AG08395 (cell line): ENCODE results near the gene OLFM2.

ENCODE experiments used
- DNase-seq: peaks from one replicate; pipeline ENCODE4 v3.0.0; 2012; ENCODE audit warnings: mixed read lengths, low spot score

OLFM2 gene

DNA sequence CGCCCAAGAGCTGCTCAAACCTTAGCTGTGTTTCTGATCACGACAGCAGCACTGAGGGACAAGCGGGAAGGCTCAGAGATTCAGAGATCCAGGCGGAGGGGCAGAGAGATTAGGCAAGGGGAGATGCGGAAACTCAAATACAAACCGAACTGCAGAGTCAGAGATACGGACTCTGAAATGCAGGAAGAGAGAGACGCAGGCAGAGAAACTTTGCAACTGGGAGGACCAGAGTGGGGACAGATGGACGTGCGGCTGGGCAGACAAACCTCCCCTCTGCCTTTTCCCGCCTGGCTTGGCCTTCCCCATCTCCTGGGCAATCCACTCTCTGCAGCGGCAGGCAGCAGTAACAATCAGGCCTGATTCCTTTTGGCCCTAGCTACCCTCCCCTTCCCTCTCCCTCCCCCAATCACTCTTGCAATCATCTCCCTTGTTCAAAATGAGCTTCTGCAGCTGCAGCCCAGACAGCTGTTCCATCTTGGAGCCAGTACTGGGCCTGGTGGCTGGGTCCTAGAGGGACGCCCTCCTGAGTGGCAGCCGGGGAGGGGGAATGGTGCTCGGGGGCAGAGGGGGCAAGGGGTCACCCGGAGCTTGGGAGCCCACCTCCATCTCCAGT, 29.7 kb downstream of the OLFM2 start:
- no peak for DNase-seq

DNA sequence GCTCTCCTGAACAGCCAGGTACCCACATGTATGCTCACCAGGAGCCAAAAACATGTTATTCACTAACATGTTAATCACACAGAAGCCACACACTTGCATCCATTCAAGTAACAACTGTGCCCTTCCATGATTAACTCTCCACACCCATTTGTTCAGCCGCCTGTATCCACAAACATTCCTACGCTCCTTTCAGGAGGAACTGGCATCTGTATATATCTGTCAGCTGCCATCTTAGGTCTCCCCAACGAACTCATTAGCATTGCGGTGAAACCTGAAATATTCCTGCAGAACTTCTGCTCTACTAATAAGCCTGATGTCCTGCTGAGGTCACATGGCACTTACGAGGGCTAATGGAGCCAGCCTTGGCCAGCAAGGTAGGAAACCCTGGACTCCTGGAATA, 33.0 kb downstream of the OLFM2 start:
- DNase-seq = no peak

DNA sequence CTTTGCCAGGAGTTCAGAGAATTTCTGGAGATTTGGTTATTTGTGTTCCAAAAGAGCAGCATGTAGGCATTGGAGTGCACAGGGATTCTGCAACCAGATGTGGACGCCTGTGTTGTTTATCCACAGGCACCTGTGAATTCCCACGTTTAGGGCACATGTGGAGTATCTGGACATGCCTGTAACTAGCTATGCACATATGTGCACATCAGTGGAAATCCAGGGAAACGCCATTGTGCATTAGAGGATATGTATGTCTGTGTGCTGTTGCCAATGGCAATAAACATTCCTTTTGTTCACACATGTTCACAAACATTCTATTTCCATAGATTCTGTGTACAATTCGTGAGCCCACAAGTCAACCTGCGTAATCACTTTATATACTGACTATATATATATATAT, 34.7 kb downstream of the OLFM2 start:
- no peak for DNase-seq

DNA sequence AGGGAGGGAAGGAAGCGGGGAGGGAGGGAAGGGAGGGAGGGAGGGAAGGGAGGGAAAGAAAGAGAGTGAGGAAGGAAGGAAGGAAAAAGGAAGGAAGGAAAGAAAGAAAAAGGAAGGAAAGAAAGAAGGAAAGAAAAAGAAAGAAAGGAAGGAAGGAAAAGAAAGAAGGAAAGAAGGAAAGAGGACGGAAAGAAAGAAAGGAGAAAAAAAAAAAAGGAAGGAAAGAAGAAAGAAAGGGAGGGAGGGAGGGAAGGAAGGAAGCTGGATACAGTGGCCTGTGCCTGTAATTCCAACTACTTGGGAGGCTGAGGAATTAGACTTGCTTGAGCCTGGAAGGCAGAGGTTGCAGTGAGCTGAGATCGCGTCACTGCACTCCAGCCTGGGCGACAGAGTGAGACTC, 35.3 kb downstream of the OLFM2 start:
- DNase-seq = no peak

DNA sequence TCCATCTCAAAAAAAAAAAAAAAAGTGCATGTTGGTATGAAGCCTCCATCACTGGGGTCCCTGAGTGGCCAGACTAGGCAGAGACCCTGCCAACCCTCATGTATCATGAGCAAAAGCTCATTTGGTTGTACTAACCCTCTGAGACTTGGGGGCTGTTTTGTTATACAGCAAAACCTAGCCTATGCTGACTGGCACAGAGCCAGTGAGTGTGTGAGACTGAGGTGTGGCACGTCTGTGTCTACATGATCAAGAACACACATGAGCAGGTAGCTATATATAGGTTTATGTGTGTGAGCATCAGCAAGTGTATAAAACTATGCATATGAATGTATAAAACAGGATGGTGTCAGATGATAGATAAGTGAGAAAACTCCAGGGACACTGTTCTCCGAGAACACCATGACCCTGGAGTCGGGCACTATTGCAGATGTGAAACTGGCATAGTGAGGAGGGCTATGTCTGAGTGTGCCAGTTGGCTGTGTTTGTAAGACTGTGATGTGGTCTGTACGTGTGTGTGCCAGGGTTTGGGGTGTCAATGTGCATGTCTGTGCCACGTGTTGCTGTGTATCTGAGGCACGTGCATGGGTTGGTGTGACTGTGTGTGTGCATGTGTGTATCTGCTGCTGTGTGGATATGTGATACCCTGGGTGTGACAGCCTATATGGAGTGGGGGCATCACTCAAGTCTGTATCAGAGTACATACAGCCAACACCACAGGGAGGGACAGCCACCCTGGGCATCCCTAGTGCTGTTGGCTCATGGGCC, 44.5 kb downstream of the OLFM2 start:
- no peak for DNase-seq

DNA sequence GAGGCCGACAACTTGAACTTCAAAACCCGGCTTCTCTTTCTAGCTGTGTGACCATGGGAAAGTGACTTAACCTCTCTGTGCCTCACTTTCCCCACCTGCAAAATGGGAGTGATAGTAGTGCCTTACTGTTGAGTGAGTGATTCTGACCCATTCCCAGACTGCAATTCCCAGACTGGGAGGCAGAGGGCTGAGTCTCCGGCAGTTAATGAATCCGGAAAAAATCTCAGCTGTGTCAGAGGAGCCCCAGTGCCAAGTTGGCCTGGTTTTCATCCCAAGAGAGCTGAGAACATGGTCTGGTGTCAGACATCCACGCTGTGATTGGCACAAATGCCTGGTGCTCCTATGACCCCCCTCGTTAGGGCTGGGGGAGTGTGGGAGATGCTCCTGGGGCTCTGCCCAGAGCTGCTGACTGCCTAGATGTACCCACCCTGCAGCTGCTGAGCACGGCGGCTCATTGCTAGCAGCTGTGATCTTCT, 51.2 kb downstream of the OLFM2 start:
- DNase-seq = peak; percentile 69

DNA sequence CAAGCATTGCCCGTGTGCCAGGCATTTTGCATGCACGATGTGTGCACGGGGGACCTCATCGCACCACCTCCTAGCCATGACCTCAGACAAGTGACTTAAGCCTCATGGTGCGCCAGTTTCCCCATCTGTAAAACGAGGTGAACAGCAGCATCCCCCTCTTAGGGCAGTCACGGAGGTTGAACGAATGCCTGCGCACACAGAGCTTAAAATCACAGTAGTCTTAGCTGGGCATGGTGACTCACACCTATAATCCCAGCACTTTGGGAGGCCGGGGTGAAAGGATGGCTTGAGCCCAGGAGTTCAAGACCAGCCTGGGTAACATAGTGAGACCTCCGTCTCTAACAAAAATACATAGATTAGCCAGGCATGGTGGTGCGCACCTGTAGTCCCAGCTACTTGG, 52.6 kb downstream of the OLFM2 start:
- no peak for DNase-seq

DNA sequence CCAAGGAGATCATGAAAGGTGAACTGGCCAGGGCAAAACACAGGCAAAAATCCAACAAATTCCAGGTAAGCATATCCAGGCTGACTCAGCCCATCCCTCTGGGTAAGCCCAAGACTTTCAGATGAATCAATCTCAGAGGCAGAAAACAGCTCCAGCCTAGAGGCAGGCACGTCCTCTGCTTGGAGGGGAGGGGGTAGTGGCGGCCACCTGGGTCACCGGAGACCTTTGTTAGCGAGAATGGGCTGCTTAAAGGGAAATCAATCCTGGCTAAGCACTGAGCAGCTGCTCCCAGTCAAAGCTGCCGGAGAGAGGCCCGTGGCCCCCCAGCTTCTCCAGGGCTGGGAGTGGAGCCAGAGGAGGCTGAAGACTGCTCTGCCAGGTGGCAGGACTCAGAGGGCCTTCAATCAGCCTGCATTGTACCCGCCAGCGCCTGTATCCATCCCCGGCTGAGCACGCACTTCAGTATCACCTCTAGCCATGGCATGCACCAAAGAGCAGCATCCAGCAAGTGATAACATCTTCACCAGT, 53.0 kb downstream of the OLFM2 start:
- no peak for DNase-seq

DNA sequence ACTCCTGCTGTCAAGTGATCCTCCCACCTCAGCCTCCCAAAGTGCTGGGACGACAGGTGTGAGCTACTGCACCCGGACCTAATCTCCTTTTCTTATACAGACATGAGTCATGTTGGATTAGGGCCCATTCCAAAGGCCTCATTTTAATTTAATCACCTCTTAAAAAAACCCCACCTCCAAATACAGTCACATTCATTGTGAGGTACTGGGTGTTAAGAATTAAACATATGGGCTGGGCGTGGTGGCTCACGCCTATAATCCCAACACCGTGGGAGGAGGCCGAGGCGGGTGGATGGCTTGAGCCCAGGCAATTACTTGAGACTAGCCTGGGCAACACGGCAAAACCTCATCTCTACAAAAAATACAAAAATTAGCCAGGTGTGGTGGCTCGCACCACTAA, 54.6 kb downstream of the OLFM2 start:
- no peak for DNase-seq

DNA sequence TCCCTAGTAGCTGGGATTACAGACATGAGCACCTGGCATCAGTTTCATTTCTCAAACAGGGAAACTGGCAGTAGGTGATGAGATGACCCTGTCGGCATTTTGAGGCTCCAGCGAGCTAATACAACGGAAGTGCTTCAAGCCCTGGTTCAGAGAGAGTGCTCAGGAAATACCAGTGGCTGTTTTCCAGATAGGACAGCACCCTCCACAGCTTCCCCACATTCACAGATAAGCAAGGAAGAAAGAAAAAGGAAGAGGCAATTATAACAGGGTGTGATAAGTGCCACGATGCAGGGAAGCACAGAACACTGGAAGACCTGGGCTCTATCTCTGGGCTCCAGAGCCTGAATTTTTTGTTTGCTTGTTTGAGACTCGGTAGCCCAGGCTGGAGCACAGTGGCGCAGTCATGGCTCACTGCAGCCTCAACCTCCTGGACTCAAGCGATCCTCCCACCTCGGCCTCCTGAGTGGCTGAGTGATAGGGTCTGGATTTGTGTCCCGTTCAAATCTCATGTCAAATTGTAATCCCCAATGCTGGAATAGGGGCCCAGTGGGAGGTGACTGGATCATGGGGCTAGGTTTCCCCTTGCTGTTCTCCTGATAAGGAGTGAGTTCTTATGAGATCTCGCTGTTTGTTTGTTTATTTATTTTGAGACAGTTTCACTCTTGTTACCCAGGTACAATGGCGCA, 57.7 kb downstream of the OLFM2 start:
- no peak for DNase-seq

DNA sequence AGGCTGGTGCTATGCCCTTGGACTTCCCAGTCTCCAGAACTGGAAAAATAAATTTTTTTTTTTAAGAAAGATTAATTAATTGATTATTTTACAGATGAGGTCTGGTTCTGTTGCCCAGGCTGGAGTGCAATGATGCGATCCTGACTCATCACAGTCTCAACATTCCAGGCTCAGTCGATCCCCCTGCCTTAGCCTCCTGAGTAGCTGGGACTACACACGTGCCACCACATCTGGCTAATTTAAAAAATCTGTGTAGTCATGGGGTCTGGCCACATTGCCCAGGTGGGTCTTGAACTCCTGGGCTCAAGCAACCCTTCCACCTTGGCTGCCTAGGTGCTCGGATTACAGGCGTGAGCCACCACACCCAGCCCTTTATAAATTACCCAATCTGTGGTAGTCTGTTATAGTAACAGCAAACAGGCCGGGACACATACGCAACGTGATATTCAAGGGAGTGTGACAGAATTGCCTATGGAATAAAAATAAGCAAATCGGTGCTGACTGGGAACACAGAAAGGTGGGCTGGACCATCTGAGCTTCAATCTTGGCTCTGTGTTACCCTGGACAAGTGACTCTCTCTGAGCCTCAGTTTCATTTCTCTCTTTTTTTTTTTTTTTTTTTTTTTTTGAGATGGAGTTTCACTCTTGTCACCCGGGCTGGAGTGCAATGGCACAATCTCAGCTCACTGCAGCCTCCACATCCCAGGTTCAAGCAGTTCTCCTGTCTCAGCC, 58.4 kb downstream of the OLFM2 start:
- no peak for DNase-seq

DNA sequence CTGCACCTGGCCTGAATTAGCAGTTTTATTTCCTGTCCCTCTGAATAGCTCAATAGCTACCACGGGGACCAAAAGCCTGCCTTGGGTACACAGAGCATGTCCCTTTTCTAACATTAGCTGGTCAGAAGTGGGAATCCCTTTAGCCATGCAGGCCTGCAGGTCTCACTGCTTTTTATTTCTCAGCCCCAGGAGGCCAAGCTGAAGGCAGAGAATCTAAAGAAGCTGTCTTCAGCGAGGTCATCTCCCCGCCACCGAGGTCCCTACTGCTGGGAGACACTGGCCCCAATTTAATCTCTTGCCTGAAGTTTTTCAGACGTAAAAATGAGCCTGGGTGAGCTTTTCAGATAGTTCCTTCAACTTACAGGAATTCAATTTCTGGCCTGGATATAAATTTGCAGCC, 60.5 kb downstream of the OLFM2 start:
- no peak for DNase-seq

DNA sequence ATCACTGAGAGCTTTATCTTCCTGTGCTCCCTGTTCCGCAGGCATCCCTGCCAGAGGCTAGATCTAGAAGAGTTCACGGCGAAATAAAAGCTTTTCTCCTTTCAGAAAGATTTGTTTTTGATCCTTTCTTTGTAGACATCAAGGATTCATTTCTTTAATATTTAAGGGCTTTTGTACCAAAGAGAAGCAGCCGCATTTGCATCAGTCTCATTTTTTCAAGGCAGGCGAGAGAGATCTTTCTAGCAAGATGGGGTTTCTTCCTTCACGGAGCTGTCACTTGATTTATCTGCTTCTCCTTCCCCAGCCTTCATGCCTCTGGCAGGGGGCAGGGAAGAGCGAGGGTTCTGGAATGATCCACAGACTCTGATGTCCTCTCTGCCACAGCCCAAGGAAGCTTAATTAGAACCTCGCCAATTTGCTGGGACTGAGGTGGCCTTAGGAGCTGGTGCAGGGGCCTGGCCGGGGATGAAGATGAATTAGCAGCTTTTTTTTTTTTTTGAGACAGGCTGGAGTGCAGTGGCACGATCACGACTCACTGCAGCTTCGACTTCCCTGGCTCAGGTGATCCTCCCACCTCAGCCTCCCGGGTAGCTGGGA, 61.2 kb downstream of the OLFM2 start:
- DNase-seq = no peak

DNA sequence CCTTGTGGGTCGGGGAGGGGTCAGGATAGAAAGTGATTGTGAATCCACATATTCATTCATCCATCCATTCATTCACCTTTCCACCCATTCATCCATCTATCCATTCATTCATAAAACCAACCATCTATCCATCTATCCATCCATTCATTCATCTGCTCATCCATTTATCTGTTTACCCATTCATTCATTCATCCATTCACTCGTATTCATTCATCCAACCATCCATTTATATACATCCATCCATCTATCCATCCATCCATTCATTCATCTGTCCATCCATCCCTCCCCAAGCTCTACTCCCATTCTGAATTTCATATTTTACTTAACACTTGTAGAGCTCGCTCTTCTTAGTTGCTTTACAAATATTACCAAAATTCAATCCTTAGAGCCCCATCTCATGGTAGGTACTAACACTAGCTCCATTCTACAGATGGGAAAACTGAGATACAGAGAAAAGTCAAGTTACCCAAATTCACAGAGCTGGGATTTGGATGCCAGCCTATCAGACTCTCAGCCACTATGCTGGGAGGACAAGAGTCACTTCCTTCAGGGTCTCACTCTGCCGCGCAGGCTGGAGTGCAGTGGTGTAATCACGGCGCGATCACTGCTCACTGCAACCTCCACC, 63.6 kb downstream of the OLFM2 start:
- DNase-seq = no peak

DNA sequence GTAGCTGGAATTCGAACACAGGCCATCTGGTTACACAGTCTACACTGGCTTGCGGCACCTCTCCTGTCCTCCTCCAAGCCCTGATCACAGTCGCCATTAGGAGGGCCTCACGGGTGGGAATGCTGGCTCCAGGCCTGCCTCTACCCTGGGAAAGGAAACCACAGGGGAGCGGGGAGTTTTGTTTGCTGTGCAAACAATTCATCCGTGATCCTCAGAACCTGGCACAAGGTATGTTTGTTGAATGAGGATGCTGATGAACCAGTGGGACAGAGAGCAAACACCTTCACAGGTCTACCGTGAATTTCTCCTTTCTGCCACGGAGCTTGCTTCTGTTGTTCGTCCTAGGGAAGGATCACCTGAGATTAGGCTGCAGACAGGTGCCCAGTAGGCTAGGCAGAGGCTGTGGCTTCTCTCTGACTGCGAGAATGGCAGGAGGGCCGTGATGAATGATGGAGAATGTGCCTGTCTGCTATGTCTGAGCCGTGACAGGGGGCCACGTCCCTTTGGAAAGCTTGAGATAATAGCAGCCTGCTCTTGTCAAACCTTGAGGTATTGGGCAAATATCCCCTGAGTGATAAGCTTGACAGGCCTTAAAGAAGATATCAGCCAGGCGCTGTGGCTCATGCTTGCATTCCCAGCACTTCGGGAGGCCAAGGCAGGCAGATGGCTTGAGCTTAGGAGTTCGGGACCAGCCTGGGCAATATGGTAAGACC, 64.5 kb downstream of the OLFM2 start:
- no peak for DNase-seq

DNA sequence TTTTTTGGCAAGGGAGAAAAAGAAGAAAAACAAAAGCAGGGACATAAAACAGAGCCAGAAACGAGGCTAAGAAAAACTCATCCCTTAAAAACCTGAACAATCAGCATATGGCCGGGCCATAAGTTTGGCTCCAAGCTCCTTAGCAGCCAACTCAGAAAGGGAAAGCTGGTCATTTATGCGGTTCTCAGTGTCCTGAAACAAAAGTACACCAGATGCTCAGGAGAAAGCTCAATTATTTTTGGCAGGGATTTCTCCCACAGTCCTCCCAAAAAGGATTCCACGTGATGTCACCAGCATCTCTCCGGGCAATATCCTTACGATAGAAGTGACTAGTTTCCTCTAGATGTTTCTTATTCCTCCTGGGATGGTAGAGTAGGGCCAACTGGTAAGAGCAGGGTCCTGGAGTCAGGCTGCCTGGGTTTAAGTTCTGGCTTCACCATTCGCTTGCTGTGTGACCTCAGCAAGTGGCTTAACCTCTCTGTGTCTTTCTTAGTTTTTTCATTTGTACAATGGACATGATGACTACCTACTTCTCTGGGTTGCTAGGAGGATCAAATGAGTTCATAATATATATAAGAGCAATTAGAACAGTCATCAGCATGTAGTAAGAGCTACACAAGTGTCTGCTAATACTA, 67.2 kb downstream of the OLFM2 start:
- DNase-seq = no peak

DNA sequence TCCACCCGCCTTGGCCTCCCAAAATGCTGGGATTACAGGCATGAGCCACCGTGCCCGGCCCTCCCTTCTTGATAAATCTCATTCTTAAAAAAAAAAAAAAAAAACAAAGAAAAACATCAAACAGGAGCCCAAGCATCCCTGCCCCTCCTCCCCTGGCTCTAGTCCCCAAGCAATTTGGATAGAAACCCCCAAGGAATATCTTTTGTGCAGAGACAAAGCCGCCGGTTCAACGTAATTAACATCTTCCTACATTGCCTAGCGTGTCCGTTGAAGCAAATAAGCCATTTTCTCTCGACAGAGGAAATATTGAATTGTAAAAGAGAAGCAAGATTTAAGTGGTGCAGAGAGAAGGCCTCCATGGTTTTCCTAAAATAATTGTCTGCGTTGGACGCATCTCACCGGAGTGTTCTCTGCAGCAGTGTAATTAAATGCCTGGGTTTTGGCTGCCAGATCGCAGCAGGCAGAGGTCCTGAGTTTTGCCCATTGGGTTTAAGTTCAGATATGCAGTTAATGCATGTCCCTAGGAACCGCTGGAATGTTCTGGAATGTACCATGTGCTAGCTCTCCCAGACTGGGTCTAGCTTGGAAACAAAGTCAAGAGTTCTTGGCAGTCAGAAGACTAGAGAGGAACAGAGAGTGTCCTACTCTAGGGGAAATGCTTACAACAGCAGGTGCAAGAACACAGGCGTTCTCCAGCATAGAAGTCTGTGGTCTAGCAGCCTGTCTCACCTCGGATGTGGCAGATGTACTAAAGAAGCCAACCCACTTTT, 70.4 kb downstream of the OLFM2 start:
- DNase-seq = no peak

DNA sequence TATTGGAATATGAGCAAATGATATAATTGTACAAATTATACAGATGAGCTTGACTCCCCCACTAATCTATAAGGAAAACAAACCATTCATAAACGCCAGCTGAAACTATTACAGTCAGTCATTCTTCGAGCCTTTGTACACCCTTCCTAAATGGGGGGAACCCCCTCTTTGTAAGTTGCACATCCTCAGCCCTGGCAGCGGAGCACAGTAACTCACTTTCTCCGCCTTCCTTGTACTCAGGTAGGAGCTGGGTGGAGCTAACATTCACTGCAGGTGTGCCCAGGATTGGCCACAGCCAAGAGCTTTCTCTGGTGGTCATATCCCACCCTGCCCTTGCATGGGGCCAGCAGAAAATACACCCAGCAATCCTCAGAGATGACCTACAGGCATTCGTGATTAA, 72.6 kb downstream of the OLFM2 start:
- DNase-seq = no peak

DNA sequence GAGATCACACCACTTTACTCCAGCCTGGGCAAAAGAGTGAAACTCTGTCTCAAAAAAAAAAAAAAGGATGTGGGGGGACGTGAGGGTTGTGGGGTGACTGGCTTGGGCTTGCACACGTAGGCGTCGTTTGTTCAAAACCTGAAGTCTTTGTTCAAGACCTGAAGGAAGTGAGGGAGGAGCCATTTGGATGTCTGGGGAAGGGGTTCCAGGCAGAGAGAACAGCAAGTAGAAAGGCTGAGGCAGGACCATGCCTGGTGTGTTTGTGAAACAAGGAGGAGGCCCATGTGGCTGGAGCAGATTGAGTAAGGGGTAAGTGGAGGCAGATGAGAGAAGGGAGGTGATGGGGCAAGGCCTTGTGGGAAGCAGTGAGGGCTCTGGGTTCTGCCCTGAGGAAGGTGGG, 73.4 kb downstream of the OLFM2 start:
- DNase-seq = no peak

DNA sequence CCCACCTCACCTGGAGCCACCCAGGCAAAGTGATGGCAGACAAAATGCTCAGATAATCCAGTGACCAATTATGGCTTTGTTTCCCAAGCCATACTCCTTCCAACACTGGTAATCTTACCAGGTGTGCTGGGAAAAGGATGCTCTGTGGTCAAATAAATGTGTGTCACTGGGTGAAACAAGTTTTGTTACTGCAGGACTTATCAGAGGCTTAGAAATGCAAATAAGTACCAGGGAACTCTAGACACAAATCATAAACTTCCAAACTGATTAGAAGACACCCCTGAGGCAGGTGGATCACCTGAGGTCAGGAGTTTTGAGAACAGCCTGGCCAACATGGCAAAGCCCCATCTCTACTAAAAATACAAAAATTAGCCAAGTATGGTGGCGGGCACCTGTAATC, 74.8 kb downstream of the OLFM2 start:
- DNase-seq = no peak
